Mucosa of rectum (tissue), 2 donors: ENCODE data around the gene CCNA1.

Experiments used
- H3K27ac ChIP-seq, 2 donors: one replicate each; pipeline ENCODE4 v1.7.0; 2013; ENCODE audit warnings: inconsistent platforms in 2 of 2, low read depth in 2 of 2, low read length in 2 of 2
- H3K27me3 ChIP-seq, 2 donors: one replicate each; pipeline ENCODE4 v1.7.0; 2013; ENCODE audit warnings: low read length in 2 of 2; ENCODE audit not compliant: control insufficient read depth in 2 of 2, insufficient read depth in 2 of 2
- H3K36me3 ChIP-seq, 2 donors: one replicate each; pipeline ENCODE4 v1.7.0; 2013; ENCODE audit warnings: low read length in 2 of 2; ENCODE audit not compliant: control insufficient read depth in 2 of 2, insufficient read depth in 2 of 2
- H3K4me1 ChIP-seq, 2 donors: one replicate each; pipeline ENCODE4 v1.7.0; 2013; ENCODE audit warnings: low read length in 2 of 2, mild to moderate bottlenecking in 1 of 2; ENCODE audit not compliant: control insufficient read depth in 2 of 2, insufficient read depth in 2 of 2
- H3K4me3 ChIP-seq, 2 donors: one replicate each; pipeline ENCODE4 v1.7.0; 2013; ENCODE audit warnings: low read length in 2 of 2
- H3K9ac ChIP-seq, 2 donors: one replicate each; pipeline ENCODE4 v1.7.0; 2013; ENCODE audit warnings: low read length in 2 of 2, low read depth in 1 of 2, mild to moderate bottlenecking in 1 of 2
- H3K9me3 ChIP-seq, 2 donors: one replicate each; pipeline ENCODE4 v1.7.0; 2013; ENCODE audit warnings: low read length in 2 of 2; ENCODE audit not compliant: control insufficient read depth in 2 of 2
- donor health status: healthy.
- donor health status: Normal muscosa, but diverticular disease.

Gene CCNA1

GRCh38 chr13:36450534-36450933 is 18.2 kb downstream of the CCNA1 start:
- Histone ChIP-seq H3K36me3 (no peaks in the 10 kb centered on the region), H3K27ac (no peak overlapping the region), H3K4me1 (no peaks in the 10 kb centered on the region), H3K4me3 (no peak overlapping the region), H3K9me3 (no peaks in the 10 kb centered on the region), H3K27me3 (no peaks in the 10 kb centered on the region), H3K9ac (no peak overlapping the region)

- no peak overlapping the region for H3K9ac ChIP-seq
- H3K27ac ChIP-seq: no peak overlapping the region
- H3K36me3 ChIP-seq: no peaks in the 10 kb centered on the region
- no peaks in the 10 kb centered on the region for H3K4me1 ChIP-seq
- H3K9me3 ChIP-seq: no peaks in the 10 kb centered on the region
- no peaks in the 10 kb centered on the region for H3K27me3 ChIP-seq
- no peak overlapping the region for H3K4me3 ChIP-seq
Measured at GRCh38 chr13:36453516-36453915, 21.2 kb downstream of the CCNA1 start.

- Histone ChIP-seq H3K9ac (no peak overlapping the region), H3K27ac (no peak overlapping the region), H3K4me3 (no peak overlapping the region), H3K27me3 (no peaks in the 10 kb centered on the region), H3K36me3 (no peaks in the 10 kb centered on the region), H3K4me1 (no peaks in the 10 kb centered on the region), H3K9me3 (no peaks in the 10 kb centered on the region)
Measured at GRCh38 chr13:36454121-36454520, 21.8 kb downstream of the CCNA1 start.

- H3K4me3 ChIP-seq: no peak overlapping the region
- no peaks in the 10 kb centered on the region for H3K27me3 ChIP-seq
- no peaks in the 10 kb centered on the region for H3K36me3 ChIP-seq
- no peaks in the 10 kb centered on the region for H3K9me3 ChIP-seq
- H3K9ac ChIP-seq: no peak overlapping the region
- no peak overlapping the region for H3K27ac ChIP-seq
- H3K4me1 ChIP-seq: no peaks in the 10 kb centered on the region
Measured at GRCh38 chr13:36454987-36455386, 22.7 kb downstream of the CCNA1 start.

- Histone ChIP-seq H3K27ac (no peak overlapping the region), H3K27me3 (no peaks in the 10 kb centered on the region), H3K4me3 (no peak overlapping the region), H3K9ac (no peak overlapping the region), H3K4me1 (no peaks in the 10 kb centered on the region), H3K9me3 (no peaks in the 10 kb centered on the region), H3K36me3 (no peaks in the 10 kb centered on the region)
Measured at GRCh38 chr13:36456577-36456976, 24.3 kb downstream of the CCNA1 start.

GRCh38 chr13:36461506-36461905 is 29.2 kb downstream of the CCNA1 start:
- Histone ChIP-seq H3K27me3 (no peaks in the 10 kb centered on the region), H3K4me1 (no peaks in the 10 kb centered on the region), H3K9me3 (no peaks in the 10 kb centered on the region), H3K4me3 (no peak overlapping the region), H3K9ac (no peak overlapping the region), H3K36me3 (no peaks in the 10 kb centered on the region), H3K27ac (no peak overlapping the region)

GRCh38 chr13:36475468-36475867 is 43.2 kb downstream of the CCNA1 start:
- no peaks in the 10 kb centered on the region for H3K36me3 ChIP-seq

GRCh38 chr13:36476661-36477060 is 44.4 kb downstream of the CCNA1 start:
- Histone ChIP-seq H3K9ac (no peak overlapping the region), H3K27me3 (no peaks in the 10 kb centered on the region), H3K36me3 (no peaks in the 10 kb centered on the region), H3K9me3 (no peaks in the 10 kb centered on the region), H3K27ac (no peak overlapping the region), H3K4me1 (no peaks in the 10 kb centered on the region), H3K4me3 (no peak overlapping the region)

More at GRCh38 chr13:36475468-36475867, 43.2 kb downstream of the CCNA1 start:
- H3K9ac ChIP-seq: no peak overlapping the region
- no peak overlapping the region for H3K27ac ChIP-seq
- no peaks in the 10 kb centered on the region for H3K27me3 ChIP-seq
- H3K4me1 ChIP-seq: no peaks in the 10 kb centered on the region
- H3K9me3 ChIP-seq: no peaks in the 10 kb centered on the region
- no peak overlapping the region for H3K4me3 ChIP-seq

GRCh38 chr13:36480726-36481427 is 48.6 kb downstream of the CCNA1 start:
- H3K27ac ChIP-seq: no peak overlapping the region
- no peaks in the 10 kb centered on the region for H3K9me3 ChIP-seq
- H3K4me3 ChIP-seq: no peak overlapping the region
- H3K9ac ChIP-seq: no peak overlapping the region
- no peaks in the 10 kb centered on the region for H3K4me1 ChIP-seq
- H3K36me3 ChIP-seq: no peaks in the 10 kb centered on the region
- H3K27me3 ChIP-seq: no peaks in the 10 kb centered on the region

GRCh38 chr13:36490055-36490454 is 57.8 kb downstream of the CCNA1 start:
- H3K4me3 ChIP-seq: no peak overlapping the region
- no peaks in the 10 kb centered on the region for H3K9me3 ChIP-seq
- H3K27ac ChIP-seq: no peak overlapping the region
- H3K9ac ChIP-seq: no peak overlapping the region
- no peaks in the 10 kb centered on the region for H3K36me3 ChIP-seq
- H3K4me1 ChIP-seq: no peaks in the 10 kb centered on the region
- no peaks in the 10 kb centered on the region for H3K27me3 ChIP-seq
